Fibroblast of the conjunctiva (primary cell): Measurements from ENCODE around the gene RPS6KA2.
"Not testable (repeated sequence)": the region's sequence is repeated elsewhere in the genome, so short reads cannot be mapped to it uniquely, and the experiment has no call there.

Source experiments
- DNase-seq: peaks from one replicate; pipeline ENCODE4 v3.0.0-alpha.2; 2010; ENCODE audit warnings: low read depth

Gene RPS6KA2

DNA sequence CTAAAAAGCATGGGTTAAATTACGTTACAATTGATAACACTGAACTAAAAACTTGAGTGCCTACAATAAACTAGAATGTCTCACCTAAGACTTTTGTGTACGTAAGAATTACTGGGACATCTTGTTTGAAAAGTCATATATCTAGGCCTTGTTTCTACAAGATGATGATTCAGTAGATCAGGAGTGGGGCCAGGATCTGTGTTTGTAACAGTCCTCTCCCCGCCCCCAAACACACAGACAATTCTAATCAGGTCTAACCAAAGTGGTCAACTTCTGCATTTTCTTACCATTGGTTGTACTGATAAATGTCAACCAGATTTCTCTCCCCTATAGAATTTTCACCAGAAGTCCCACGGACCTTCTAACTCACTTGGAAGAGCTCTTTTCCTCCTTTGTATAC lies 97.5 kb downstream of the RPS6KA2 start:
- no peak for DNase-seq

DNA sequence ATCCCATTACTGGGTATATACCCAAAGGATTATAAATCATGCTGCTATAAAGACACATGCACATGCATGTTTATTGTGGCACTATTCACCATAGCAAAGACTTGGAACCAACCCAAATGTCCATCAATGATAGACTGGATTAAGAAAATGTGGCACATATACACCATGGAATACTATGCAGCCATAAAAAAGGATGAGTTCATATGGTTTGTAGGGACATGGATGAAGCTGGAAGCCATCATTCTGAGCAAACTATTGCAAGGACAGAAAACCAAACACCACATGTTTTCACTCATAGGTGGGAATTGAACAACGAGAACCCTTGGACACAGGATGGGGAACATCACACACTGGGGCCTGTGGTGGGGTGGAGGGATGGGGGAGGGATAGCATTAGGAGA lies 98.0 kb downstream of the RPS6KA2 start:
- DNase-seq = not testable (repeated sequence)

DNA sequence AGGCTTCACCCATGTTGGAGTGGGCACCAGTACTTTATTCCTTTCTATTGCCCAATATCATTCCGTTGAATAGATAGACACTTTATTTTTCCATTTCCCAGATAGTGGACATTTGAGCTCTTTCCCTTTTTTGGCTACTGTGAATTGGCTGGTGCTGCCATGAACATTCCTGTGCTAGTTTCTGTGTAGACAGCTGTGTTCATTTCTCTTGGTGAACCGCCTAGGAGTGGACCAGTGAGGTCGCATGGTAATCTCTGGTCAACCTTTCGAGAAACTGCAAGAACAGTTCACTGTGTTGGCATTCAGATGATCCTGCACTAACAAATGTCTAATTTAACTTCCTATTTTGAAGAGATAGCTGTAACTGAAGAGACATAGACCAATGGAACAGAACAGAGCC lies 99.2 kb downstream of the RPS6KA2 start:
- no peak for DNase-seq

DNA sequence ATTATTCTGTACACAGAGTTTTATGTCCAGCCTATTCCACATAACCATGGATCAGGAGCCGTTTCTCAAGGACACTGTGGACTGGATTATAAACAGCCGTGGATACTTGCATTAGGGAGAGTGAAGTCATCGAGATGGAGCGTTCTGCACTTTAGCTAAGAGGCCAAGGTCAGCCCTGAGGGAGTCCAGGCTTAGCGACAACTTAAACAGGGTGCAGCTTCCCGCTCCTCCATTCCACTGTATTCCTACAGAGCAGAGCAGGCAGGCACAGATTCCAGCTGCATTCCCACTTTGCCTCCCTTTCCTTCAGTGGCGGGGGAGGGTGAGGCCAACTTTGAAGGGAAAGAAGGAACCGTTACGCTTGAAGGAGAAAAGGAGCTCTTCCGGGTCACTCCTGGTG lies 100.1 kb downstream of the RPS6KA2 start:
- no peak for DNase-seq

DNA sequence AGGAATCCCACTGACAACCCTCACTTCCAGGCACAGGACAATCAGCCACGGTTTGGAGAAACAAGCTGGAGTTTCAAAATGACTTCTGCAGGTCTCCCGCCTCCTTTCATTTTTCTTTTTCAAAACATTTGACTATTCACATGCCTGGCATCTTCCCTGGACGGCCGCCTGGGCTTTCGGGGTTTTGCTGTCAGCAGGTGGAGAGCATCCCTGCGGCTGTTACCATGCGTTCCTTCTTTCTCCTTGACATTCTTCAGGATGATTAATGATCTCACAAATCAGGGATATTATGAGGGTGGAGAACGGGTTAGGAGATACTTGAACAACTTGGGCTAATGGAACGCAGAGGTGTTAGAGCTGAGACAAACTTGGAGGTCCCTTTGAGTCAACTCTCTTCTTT lies 101.5 kb downstream of the RPS6KA2 start:
- no peak for DNase-seq

DNA sequence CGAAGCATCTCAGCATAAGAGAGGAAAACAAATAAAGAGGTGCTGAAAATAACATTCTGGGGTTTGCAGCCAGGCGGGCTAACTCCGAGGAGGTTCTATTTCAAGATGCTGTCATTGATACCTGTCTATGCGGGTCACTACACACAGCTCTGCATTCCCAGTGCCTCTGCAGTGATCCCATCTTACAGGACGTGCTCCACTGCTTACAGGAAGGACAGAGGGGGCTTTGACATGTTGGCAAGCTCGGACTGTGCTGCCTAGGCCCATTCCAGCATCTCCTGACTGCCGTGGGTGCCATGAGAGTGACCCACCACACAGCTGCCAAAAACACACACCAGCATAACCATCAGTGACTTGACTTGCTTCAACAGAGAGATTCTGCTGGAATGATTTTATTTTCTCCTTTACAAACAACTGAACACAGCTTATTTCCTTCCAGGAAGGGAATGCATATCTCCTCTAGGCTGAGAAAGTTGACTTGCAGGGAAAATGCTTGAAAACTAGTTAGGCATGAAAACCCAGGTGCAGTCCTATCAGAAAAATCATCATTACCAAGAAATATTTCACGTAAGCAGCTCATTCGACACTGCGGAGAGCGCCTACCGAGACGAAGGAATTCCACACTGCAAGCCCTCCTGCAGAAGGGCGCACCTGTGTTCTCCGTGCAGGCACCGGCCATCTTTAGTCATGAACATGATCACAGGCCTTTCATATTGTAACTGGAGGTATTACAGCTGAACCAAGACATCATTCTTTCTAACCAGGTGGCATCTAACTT lies 103.1 kb downstream of the RPS6KA2 start:
- no peak for DNase-seq

DNA sequence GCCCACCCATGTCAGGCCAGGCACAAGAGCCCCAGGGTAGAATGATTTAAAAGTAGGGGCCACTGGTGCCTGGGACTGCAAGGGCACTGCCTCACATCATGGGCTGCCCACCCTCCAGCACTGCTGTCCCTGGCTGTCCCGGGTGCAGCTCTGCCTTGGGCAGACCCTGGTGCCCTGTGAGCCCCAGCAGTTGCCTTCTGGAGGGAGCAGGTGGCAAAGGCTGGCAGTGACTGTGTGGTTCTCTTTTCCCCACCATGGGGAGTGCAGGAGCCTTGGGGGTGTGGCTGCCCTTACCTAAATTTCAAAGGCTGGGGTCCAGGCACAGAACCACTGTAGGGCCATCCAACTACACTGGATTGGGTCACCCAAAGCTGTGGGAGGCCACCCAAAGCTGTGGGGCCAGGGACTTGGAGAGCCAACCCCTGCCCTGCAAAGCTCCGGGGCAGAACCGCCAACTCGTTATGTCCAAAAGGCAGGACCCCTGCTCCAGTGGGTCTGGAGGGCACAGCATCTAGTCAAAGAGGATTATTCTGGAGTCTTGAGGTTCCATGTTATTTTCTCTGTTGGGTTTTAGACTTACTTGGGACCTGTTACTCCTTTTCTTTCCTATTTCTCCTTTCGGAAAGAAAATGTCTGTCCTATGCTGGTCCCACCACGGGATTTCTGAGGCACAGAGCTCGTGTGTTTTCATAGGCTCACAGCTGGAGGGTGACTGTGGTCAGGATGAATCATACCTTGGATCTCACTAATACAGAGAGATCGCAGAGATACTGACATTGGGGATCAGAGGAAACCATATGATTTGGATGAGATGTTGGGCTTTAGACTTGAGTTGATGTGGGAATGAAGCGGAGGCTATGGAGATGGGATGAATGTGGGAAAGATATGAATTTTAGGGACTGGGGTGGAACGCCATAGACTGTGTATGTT lies 105.9 kb downstream of the RPS6KA2 start:
- DNase-seq = no peak

DNA sequence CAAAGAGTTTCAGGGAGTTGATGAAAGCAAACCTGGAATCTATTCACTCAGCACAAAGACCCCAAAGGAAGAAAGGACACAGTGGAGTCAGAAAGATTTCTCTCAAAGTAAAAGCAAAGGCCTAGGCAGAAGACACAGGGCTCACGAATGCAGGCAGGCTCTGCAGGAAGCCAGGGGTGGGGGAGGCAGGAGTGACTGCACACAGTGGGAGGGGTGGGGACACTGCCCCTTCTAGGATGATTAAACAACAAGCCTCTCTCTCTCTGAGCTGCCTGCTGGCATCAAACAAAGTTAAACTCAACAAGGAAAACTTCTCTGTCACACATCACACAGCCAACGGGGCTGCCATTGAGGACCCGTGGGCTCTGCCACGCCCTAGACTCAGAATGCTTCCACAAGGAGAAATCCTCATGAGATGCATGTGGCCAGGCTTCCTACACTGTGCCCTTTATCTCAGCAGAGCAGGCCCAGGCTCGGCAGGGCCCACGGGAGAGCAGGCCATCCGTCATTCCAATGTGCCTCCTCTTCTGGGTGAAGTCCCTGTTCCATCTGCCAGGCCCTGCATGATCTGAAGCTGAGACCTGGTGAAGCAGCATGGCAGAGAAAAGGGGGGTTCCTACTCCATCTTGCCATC lies 110.7 kb downstream of the RPS6KA2 start:
- no peak for DNase-seq

DNA sequence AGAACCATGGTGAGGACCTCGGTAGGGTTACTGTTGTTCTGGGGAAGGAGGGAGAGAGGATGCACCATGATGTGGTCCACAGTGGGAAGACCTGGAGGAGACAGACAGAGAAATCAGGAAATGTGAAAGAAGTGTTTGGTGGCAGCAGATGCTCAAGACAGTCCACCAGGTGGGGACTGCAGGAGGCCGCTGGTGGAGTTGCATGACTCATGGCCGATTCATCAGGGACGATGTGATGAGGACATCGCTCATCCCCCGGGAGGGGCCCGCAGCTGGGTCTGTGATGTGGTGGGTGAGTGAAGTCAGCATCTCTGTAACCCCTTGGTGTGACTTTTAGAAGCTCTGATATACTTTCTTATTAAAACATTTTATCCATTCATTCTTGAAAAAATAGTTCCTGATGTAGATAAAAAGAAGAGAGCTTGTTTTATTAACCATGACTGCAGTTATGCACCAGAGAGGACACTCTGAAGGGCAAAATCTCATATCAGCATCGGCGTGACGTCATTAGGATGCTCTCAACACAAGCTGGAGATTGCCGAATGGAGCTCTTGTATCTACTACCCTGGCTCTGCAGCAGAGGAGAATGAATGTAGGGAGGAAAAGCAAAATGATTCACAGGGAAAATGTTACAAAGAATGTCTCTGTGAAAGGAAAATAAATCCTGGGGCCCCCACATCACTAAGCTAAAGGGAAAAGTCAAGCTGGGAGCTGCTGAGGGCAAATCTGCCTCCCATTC lies 111.8 kb downstream of the RPS6KA2 start:
- peak; percentile 21 for DNase-seq

DNA sequence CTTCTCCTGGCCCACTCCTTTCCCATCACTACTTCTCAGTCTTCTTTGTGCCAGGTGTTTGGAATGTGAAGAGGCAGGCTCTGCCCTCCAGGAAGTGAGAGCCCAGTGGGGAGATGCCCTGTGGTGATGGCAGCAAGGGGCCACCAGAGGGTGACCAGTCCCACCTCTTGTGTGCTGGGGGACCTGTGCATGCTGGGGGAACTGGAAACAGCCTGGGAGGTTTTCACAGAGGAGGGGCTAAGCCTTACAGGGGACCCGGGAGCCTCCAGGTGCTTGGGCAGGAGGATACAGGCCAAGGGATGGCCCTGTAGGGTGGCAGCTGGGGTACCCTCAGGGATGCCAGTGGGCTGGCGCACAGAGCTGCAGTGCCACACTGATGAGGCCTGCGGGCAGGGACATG lies 112.9 kb downstream of the RPS6KA2 start:
- DNase-seq = no peak

DNA sequence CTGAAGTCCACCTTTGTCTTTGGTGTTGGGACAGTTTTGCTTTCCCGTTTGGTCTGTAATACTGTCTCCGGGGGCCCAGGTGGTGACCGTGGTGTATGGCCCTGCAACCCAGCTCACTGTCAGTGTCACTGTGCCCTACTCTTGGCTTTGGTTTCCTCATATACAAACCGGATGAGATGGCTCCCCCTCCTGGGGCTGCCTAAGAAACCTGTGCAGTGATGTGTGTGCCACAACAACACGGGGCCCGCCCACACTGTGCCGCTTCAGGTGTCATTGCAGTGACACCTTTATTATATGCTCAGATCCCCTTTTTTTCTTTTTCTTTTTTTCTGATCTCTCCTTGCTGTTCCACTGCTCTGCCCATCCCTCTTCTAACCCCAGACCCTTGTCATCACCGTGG lies 114.5 kb downstream of the RPS6KA2 start:
- no peak for DNase-seq

DNA sequence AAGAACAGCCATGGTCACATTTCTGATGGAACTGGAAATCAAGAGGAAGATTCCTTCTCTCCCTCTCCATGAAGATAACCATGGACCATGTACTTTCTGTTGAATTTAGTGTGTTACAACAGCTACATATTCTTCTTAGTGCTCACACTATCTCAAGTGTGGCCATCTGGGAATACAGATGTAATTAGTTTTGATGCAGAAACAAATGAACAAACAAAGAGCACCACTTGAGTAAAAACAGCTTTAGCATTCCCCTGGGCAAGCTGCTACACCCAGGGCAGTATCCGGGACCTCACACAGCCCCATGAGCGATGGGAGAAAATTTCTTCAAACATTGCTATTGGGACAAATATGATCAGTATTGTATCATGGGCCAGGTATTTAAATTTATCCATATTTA lies 115.7 kb downstream of the RPS6KA2 start:
- no peak for DNase-seq

DNA sequence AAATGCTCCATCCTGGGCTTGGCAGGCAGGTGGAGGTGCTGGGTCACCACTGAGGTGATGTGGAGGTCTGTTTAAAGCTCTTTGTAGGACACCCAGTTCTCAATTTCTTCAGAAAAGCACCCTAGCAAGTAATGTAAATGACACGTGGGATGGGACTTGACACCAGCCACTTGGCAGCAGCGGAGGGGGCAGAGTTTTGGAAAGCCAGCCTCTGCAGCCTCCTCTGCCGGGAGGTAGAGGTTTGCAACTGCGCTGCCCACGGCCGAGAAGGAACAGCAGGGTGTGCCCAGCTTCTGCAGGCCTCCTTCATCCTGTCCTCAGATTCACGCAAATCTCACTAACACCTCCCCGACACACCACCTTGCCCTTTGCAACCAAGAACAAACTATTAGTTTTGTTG lies 117.9 kb downstream of the RPS6KA2 start:
- no peak for DNase-seq

DNA sequence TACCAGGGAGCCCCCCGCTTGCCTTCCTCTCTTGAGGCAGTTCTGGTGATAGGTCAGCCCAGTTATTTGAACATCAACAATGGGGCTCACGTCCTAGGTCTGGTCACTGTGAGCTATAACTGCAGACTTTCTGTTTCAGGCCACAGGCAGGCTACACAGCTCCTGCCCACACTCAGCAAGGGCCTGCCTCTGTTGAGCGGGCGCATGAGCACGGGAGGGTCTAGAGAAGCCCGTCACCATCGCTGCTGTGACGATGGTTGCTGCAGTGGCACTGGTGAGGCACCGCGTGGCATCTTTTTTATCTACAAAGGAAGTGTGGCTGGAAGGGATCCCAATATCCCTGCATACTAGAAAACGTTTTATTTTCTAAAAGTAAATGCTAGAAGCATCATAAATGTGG lies 118.3 kb downstream of the RPS6KA2 start:
- DNase-seq = no peak

DNA sequence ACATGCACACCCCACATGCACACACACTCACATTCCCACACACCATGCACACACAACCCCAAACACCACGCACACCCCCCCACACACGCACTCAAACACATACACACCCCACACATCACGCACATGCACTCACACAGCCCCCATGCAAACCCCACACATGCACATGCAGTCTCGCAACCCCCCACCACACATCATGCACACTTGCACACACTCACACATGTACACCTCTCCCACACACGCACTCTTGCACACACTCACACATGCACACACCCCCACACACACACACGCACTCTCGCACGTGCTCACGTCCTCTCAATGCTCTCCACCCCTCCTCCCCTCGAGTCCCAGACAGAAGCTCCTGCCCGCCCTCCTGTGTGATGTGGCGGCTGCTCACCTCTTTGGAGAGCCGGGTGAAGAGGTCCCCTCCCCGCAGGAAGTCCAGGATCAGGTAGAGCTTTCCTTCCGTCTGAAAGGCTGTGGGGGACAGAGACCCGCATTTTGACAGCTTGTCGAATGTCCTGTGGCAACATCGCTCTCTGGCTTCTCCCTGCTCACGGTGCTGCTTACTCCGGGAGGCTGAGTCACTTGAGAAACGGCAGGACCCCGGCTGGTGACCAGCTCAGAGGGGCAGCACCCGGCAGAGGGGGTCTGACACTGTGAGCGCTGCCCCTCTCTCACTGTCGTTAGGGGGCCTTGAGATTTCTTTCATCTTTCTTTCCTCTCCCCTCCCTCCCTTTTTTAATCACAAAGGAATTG lies 119.1 kb downstream of the RPS6KA2 start:
- no peak for DNase-seq

DNA sequence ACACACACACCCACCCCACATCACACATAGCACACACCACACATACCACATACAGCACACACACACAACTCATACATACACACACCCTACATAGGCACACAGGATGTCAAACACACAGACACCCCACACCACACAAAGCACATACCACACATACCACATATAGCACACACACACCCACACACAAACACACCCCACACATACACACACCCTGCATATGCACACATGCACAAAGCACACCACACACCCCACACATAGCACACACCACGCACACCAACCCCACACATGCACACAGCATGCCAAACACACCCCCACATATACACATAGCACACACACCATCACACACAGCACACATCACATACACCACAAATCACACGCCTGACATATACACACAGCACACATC lies 119.7 kb downstream of the RPS6KA2 start:
- DNase-seq = no peak

DNA sequence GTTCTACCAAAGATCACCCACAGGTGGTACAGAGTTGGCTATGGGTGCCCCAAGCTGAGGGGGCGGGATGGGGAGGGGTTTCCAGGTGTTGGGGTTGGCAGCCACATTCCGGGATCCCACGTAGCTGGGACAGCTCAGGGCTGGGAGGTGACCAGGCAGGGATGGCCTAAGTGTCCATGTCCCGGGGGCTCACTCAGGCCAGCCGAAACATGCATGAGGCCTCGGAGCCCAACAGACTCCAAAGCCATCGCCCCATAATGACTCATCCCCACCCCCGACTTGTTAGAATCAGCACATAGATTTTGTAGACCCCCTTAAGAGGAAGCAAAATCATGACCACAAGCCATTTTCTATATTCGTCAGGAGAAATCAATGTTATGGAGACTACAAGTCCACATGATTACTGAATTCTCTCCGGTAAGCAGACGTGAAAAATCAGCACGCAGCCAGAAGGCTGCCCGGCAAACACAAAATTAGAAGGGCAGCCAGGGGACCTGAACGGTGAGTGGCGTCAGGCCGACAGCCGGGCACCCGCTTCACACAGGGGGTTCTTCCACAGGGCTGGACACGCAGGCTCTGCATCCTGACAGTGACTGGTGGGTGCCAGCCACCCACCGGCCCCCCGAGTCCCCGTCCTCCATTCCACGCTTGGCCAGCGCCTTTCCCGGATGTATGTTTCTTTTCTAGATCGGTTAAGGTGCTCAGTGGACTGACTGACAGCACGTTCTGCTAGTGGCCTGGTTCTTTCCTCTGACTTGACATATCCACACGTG lies 121.7 kb downstream of the RPS6KA2 start:
- no peak for DNase-seq

DNA sequence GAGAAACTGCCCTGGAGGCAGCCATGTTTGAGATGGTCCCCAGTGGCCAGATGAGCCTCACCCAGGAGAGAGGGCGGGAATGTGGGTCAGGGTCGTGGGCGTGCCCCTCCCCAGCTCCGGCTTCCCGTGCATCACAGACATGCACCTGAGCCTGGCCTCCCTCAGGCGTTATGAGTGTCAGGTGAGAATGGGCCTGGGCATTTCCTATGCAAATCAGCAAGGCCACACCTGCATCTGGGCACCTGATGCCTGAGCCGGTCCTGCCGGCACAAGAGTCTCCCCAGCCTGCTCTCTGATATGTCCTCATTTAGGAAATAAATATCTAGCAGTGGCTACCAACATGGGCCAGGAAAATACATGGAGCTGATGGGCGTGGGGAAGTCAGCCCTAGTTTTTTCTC lies 123.0 kb downstream of the RPS6KA2 start:
- DNase-seq = no peak

DNA sequence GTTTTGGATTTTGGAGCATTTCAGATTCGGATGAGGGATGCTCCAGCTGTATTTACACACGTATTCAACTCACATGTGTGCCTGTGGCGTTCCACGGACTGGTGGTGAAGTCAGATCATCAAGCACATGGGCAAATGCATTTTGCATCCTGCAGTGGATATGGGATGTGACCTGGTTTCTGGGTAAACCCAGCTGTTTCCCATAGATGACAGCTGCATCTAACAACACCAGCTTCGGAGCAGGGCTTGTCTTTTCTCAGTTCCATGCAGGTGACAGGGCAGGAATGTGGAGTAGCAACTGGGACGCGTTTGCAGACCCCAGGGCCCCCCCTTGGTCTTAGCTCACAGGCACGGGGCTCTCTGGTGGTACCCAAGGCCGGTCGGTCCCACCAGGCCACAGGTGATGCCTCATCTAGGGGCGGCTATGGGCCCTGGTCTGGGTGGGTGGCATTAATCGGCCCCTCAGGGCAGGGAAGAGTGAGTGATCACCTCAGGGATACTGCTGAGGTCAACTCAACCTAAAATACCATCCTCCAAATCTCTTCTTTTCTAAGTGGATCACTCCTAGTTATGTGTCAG lies 123.8 kb downstream of the RPS6KA2 start:
- no peak for DNase-seq

DNA sequence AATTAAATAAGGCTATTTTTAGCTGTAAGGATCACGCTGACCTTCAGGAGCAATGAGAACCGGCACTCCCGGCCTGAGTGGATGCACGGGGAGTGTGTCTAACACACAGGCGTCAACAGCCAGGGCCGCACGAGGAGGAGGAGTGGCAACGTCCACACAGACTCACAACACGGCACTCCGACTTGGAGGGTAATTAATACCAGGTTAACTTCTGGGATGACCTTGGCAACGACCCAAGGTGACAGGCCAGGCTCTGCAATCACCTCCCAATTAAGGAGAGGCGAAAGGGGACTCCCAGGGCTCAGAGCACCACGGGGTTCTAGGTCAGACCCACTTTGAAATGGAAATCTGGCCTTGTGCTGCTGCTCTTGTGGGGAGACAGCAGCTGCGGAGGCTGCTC lies 124.6 kb downstream of the RPS6KA2 start:
- no peak for DNase-seq
